Transverse colon (tissue), 4 donors: Measurements from ENCODE around the gene SERPINB1. TPM values are rescaled to one million over a fixed set of nuclear protein-coding genes. Genes with fewer than 3 reads are reported as not detected.
A peak's percentile ranks its signal among the peaks of the same experiment; 100 is the strongest.

ENCODE experiments used
- DNase-seq: peaks from one replicate; pipeline ENCODE4 v3.0.0-alpha.2; 2019
- H3K27ac ChIP-seq, 4 donors: fragments of 200-600 bp; sonication (generic); 2 replicates each; pipeline ENCODE4 v1.5.1; 2016 to 2018; ENCODE audit warnings: inconsistent platforms in 4 of 4
- H3K27me3 ChIP-seq: fragments of 200-600 bp; sonication (generic); 2 replicates; pipeline ENCODE4 v1.5.1; 2017; ENCODE audit warnings: inconsistent platforms
- H3K36me3 ChIP-seq, 4 donors: fragments of 200-600 bp; sonication (generic); 2 replicates each; pipeline ENCODE4 v1.5.1; 2017 to 2019; ENCODE audit warnings: inconsistent platforms in 4 of 4
- H3K4me1 ChIP-seq, 4 donors: fragments of 200-600 bp; sonication (generic); 2 replicates each; pipeline ENCODE4 v1.5.1; 2017 to 2020; ENCODE audit warnings: inconsistent platforms in 4 of 4
- H3K4me3 ChIP-seq, 4 donors: fragments of 200-600 bp; sonication (generic); 1 replicate in 1 of 4; 2 replicates in 3 of 4; pipeline versions ENCODE4 v1.5.1 to v1.6.1; 2017 to 2019; ENCODE audit warnings: inconsistent platforms in 4 of 4
- H3K9me3 ChIP-seq, 2 donors: fragments of 200-600 bp; sonication (generic); 2 replicates each; pipeline ENCODE4 v1.5.1; 2017 to 2019; ENCODE audit warnings: inconsistent platforms in 2 of 2
- EP300 ChIP-seq: sonication (generic); formaldehyde crosslinking; IDR thresholded peaks from one replicate; pipeline ENCODE4 v1.6.1; 2017; ENCODE audit warnings: antibody characterized with exemption, low read depth
- POLR2A ChIP-seq: fragments of 450-650 bp; IDR thresholded peaks from one replicate; pipeline ENCODE4 v1.6.1; 2016; ENCODE audit warnings: antibody characterized with exemption, mild to moderate bottlenecking, moderate library complexity
- POLR2AphosphoS5 ChIP-seq, 3 donors: sonication (generic); formaldehyde crosslinking; IDR thresholded peaks; one replicate each; pipeline ENCODE4 v1.6.1; 2016; ENCODE audit warnings: antibody characterized with exemption in 3 of 3
- WGBS, 2 donors: methylation state at CpG; one replicate each; pipeline ENCODE4 v1.1.5; 2018; ENCODE audit warnings: low coverage in 1 of 2; 5-methylcytosine and 5-hydroxymethylcytosine counted together
- in situ Hi-C, 4 donors: fragments of 200-750 bp; cut with MboI; loops; one replicate each; pipeline versions ENCODE4 v1.15.0 to v1.15.1; 2017; ENCODE audit warnings: low sequenced_read_pairs in 3 of 4, low pct_ligation_motif_present in 1 of 4, low pct_unique_long_range_greater_than_20kb in 1 of 4
- intact Hi-C: fragments of 100-400 bp; cut with DNase I; formaldehyde crosslinking; loops from one replicate; pipeline ENCODE4 v1.15.1; 2023; ENCODE audit warnings: low total_unique reads
- total RNA-seq, 4 donors: library from RNA; depleted of rRNA; stranded (reverse); fragments of >200 nt; gene quantifications; one replicate each; pipeline ENCODE4 v1.1.0, GENCODE V29; 2016
- TF ChIP-seq, protein P1 (sequence below), 5 experiments: fragments of 200-600 bp in 3 of 5; fragments of 450-650 bp in 2 of 5; sonication (generic) in 3 of 5; IDR thresholded peaks; 1 replicate in 2 of 5; 2 replicates in 3 of 5; pipeline ENCODE4 v1.5.1; 2016 to 2017; ENCODE audit warnings: antibody characterized with exemption in 5 of 5, inconsistent platforms in 3 of 5, mild to moderate bottlenecking in 2 of 5, moderate library complexity in 1 of 5

Gene SERPINB1
- 100 to 1,000 TPM in 2 of 4 donors, 10 to 100 TPM in 2; 22.3 to 140 (median 88.4) TPM for total RNA-seq

DNA sequence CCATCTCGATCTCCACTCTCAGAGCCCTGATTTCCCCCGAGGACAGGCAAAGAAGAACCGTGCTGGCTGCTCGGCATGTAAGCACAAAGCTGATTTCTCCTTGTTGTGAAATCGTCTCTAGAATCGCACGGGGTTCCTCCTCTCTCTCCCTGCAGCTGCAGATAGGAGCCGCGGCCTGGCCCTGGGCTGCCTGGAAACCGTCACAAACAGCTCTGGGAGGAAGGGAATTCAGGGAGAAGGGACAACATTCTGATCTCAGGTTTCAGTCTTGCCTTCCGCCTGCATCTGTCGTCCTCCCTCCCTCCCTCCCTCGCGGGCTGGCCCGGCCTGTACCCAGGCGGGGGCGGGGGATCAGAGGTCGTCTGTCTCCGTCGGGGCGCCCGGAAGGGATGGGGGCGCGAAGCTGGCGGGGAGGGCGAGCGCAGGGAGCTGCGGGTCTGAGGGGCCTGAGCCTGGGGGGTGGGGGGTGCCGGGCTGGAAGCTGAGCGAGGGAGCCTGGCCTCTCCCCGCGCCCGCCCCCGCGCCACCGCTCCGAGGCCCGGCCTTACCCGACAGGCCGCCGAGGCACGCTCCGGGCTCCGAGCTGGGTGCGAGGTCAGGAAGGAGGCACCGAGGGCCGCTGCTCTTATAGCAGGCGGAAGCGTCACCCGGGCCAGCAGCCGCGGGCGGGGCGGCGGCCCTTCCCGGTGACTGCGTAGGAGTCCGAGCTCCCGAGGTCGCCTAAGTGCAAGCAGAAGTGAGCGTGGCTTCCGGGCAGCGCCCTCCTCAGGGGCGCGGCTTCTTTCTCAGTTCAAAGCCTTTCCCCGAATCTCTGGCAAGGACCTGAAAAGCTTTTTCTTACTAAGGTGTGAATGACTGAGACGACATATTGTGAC, at the start of gene SERPINB1:
SERPINB1 (minus strand) TSS at position 600 of the 875 bp plus-strand sequence. CDS start 1,277 bp downstream, outside the sequence.
- peaks cover 0 to 16% (median 7%) of the 10 kb centered on the region in 4 donors for H3K36me3 ChIP-seq
- in situ Hi-C loops, result loop anchor here in 2 of 4 donors (10.0 kb wide), 1 partner anchor 47 kb away; no protein-coding TSS in a partner anchor
- no peaks in the 10 kb centered on the region for H3K27me3 ChIP-seq
- H3K27ac ChIP-seq, result peak within 1 kb of the TSS; percentile 95 to 99 (median 97)
- DNase-seq, result peak; percentile 95
- TF ChIP-seq POLR2A (peak; percentile 96), POLR2AphosphoS5 (IDR thresholded peaks at IDR 0.05) (peak; percentile 92 to 99 (median 99)), EP300 (peak; percentile 72)
- TF ChIP-seq, protein P1, sequence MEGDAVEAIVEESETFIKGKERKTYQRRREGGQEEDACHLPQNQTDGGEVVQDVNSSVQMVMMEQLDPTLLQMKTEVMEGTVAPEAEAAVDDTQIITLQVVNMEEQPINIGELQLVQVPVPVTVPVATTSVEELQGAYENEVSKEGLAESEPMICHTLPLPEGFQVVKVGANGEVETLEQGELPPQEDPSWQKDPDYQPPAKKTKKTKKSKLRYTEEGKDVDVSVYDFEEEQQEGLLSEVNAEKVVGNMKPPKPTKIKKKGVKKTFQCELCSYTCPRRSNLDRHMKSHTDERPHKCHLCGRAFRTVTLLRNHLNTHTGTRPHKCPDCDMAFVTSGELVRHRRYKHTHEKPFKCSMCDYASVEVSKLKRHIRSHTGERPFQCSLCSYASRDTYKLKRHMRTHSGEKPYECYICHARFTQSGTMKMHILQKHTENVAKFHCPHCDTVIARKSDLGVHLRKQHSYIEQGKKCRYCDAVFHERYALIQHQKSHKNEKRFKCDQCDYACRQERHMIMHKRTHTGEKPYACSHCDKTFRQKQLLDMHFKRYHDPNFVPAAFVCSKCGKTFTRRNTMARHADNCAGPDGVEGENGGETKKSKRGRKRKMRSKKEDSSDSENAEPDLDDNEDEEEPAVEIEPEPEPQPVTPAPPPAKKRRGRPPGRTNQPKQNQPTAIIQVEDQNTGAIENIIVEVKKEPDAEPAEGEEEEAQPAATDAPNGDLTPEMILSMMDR (IDR thresholded peaks at IDR 0.05), result no peak
- intact Hi-C loops, result loop anchor here (5.0 kb wide), 1 partner anchor 216 kb away; no protein-coding TSS in a partner anchor
- no peaks in the 10 kb centered on the region for H3K9me3 ChIP-seq
- H3K4me1 ChIP-seq, result peaks cover 20 to 59% (median 42%) of the 10 kb centered on the region in 4 donors
- 1% methylated on average over 30 of the region's 67 CpGs; no CpG with 5 or more reads in 1 of the 2 donors for WGBS, 2 donors
- H3K4me3 ChIP-seq, result peak within 1 kb of the TSS; percentile 39 to 78 (median 62)

DNA sequence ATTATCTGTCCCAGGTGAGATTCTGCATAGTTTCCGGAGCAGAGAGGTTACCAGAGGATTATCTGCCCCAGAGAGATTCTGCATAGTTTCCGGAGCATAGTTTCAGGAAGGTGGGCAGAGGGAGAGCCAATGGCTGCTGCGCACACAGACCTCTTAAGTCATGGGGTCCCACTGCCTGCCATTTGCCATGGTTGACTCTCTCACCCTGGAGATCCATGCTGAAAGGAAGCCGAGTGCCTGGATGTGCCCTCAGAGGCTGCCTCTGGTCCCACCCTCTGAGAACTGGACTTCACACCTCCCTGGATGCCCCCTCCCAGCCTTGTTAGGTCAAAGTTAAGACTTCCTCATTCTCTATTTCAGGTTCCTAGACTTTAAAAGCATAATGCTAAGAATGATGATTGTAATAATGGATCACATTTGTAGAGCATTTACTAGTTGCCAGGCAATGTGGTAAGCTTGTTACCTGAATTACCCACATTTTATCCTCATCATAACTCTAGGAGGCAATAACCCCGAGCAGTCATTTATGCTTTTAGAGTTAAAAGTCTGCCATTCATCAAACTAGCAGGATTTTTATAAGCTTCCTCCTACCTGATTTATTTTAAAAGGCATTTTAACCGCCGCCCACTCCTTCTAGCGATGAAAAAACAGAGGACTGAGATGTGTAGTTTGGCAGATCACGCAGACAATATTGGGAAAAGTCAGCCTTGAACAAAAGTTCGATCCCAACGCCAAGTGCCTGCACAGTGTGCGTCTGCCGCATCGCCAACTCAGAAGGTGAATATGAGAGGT, 49.5 kb upstream of the SERPINB1 start:
- Histone ChIP-seq H3K27ac (peak overlapping the region; percentile 74 to 80 (median 77)), H3K4me1 (peaks cover 0 to 23% (median 2%) of the 10 kb centered on the region in 4 donors), H3K4me3 (peak overlapping the region in 2 of 4 donors; percentile 23 to 28), H3K36me3 (peaks cover 0 to 11% (median 5%) of the 10 kb centered on the region in 4 donors), H3K27me3 (no peaks in the 10 kb centered on the region), H3K9me3 (no peaks in the 10 kb centered on the region)
- in situ Hi-C loops, result no loop called here
- intact Hi-C loops, result no loop called here
- peak; percentile 60 for DNase-seq
- TF ChIP-seq POLR2A (no peak), POLR2AphosphoS5 (IDR thresholded peaks at IDR 0.05) (peak in 1 of 3 donors; percentile 34)
- 54 to 65% methylated on average over 6 to 14 of the region's 14 CpGs for WGBS, 2 donors

DNA sequence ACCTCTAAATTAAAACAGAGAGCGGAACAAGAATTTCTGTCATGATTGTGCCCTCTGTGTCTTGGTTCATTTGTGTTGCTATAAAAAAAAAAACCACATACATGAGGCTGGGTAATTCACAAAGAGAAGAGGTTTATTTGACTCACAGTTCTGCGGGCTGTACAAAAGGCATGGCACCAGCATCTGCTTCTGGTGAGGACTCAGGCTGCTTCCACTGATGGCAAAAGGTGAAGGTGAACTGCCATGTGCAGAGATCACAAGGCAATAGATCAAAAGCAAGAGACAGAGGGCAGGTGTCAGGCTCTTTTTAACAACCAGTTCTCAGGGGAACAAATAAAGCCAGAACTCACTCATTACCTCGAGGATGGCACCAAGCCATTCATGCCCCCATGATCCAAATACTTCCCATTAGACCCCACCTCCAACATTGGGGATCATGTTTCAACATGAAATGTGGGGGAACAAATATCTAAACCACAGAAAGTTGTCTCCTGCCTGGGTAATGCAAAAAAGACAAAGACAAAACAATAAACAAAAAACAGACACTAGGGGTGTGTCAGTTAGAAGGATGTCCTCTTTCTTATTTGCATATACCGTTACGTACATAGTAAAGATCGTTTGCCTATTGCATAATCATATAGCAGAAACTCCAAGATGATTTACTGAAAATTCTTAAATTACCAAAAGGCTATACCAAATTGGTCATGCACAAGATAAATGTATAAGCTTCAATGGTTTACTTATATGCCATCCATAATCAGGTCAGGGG, 44.5 kb upstream of the SERPINB1 start:
- Histone ChIP-seq H3K4me3 (no peak overlapping the region), H3K27me3 (no peaks in the 10 kb centered on the region), H3K9me3 (no peaks in the 10 kb centered on the region), H3K27ac (no peak overlapping the region), H3K36me3 (no peaks in the 10 kb centered on the region), H3K4me1 (peaks cover 0 to 21% (median 2%) of the 10 kb centered on the region in 4 donors)
- intact Hi-C loops (no loop called here), in situ Hi-C loops (no loop called here)
- 54 to 58% methylated on average over 6 of the region's 6 CpGs for WGBS, 2 donors
- no peak for DNase-seq
- TF ChIP-seq EP300 (no peak), POLR2AphosphoS5 (IDR thresholded peaks at IDR 0.05) (no peak), POLR2A (no peak)
- TF ChIP-seq, protein P1 (IDR thresholded peaks at IDR 0.05), result no peak

DNA sequence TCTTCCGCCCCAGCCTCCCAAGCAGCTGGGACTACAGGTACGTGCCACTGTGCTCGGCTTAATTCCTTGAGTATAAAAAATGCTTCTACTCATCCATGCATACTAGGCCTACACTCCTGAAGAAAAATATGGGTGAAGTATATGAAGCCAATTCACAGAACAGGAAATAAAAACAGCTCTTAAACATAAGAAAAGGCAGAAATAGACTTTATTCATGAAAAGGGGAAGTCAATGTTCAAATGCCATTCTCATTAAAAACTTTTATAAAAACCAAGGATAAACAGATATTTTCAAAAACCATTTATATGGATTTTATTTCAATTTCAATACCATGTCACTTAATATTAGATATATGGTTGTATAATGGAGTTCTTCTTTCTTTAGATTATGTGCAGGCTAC, 43.1 kb upstream of the SERPINB1 start:
- in situ Hi-C loops (no loop called here), intact Hi-C loops (no loop called here)
- Histone ChIP-seq H3K4me1 (peaks cover 0 to 15% (median 4%) of the 10 kb centered on the region in 4 donors), H3K27ac (no peak overlapping the region), H3K36me3 (no peaks in the 10 kb centered on the region), H3K27me3 (no peaks in the 10 kb centered on the region), H3K9me3 (no peaks in the 10 kb centered on the region), H3K4me3 (no peak overlapping the region)
- no peak for TF ChIP-seq POLR2A
- TF ChIP-seq, protein P1 (IDR thresholded peaks at IDR 0.05), result no peak
- no peak for TF ChIP-seq POLR2AphosphoS5 (IDR thresholded peaks at IDR 0.05)
- 94 to 100% methylated on average over 2 to 3 of the region's 3 CpGs for WGBS, 2 donors
- DNase-seq, result no peak
